Measurements from ENCODE around the gene RCSD1. TPM values are rescaled to one million over a fixed set of nuclear protein-coding genes. Genes with fewer than 3 reads are reported as not detected.

RCSD1 gene
- total and polyA plus RNA-seq, 2 of the 13 experiments (the other 11 are each of a cell fraction or from before 2014, with no cell fraction given) = not detected

DNA sequence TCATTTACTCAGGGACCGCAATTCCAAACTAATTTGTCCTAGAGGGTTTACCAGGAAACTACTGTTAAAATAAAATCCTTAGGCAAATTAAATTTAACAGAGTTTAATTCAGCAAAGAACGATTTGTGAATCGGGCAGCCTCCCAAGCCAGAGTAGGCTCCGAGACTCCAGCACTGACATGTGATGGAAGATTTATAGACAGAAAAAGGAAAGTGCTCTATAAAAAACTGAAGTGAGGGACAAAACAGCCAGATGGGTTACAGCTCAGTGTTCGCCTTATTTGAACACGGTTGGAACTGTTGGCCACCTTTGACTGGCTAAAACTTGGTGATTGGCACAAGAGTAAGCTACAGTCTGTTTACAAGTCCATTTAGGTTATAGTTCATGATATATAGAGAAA is 35.2 kb upstream of the RCSD1 start:
- no peak for ATAC-seq
- BruUV-seq (replicated peaks) = no TSS peak
- ChIA-PET CTCF (ENCODE audit: low intra/inter-chr PET ratio, low total read pairs) (no interaction called here), POLR2A (no interaction called here)
- 40% methylated on average over 6 of the region's 6 CpGs for WGBS (ENCODE audit: low lambda C conversion rate)
- H3K27ac ChIP-seq (ENCODE audit: extremely low read length, insufficient read depth, low read length) = no peak overlapping the region
- in situ Hi-C loops (cut with HindIII; ENCODE audit: extremely low pct_ligation_motif_present, low pct_unique_long_range_greater_than_20kb) = no loop called here
- peaks cover 0 to 7% of the 10 kb centered on the region in 2 experiments; a peak in 1 of 5 replicates for H3K27me3 ChIP-seq (ENCODE audit: control insufficient read depth in 1 of 2, insufficient read depth in 2 of 2, low read length in 2 of 2)
- no peak overlapping the region for H3K4me3 ChIP-seq (replicated peaks in 1 of 3; ENCODE audit: insufficient read depth in 1 of 3, low read depth in 2 of 3, low read length in 3 of 3)
- H3K79me2 ChIP-seq (ENCODE audit: insufficient read depth, low read length) = no peaks in the 10 kb centered on the region
- no peaks in the 10 kb centered on the region for H3K9me3 ChIP-seq (ENCODE audit: low read length)
- H2AFZ ChIP-seq (ENCODE audit: low read length) = no peak overlapping the region
- no peak overlapping the region for H3K9ac ChIP-seq (ENCODE audit: insufficient read depth, low read depth, low read length)
- FAIRE-seq = no peak
- H3K36me3 ChIP-seq (replicated peaks in 1 of 2; ENCODE audit: control insufficient read depth in 1 of 2, insufficient read depth in 2 of 2, low read length in 2 of 2) = no peaks in the 10 kb centered on the region
- intact Hi-C loops (cut with micrococcal nuclease; ENCODE audit: unreplicated experiment) = no loop called here
- TF ChIP-seq ZNF530 (CRISPR knock-in tag; IDR thresholded peaks at IDR 0.05; ENCODE audit: low read depth) = no peak
- TF ChIP-seq TAF15 (IDR thresholded peaks at IDR 0.05; ENCODE audit: low read depth, low read length, poor library complexity, severe bottlenecking) = no peak
- no peak for TF ChIP-seq MEF2D (CRISPR knock-in tag; IDR thresholded peaks at IDR 0.05)
- no peak for TF ChIP-seq PRDM15 (CRISPR knock-in tag; IDR thresholded peaks at IDR 0.05)
- TF ChIP-seq, protein P1, sequence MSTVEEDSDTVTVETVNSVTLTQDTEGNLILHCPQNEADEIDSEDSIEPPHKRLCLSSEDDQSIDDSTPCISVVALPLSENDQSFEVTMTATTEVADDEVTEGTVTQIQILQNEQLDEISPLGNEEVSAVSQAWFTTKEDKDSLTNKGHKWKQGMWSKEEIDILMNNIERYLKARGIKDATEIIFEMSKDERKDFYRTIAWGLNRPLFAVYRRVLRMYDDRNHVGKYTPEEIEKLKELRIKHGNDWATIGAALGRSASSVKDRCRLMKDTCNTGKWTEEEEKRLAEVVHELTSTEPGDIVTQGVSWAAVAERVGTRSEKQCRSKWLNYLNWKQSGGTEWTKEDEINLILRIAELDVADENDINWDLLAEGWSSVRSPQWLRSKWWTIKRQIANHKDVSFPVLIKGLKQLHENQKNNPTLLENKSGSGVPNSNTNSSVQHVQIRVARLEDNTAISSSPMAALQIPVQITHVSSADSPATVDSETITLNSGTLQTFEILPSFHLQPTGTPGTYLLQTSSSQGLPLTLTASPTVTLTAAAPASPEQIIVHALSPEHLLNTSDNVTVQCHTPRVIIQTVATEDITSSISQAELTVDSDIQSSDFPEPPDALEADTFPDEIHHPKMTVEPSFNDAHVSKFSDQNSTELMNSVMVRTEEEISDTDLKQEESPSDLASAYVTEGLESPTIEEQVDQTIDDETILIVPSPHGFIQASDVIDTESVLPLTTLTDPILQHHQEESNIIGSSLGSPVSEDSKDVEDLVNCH (CRISPR knock-in tag; IDR thresholded peaks at IDR 0.05) = no peak
- TF ChIP-seq THYN1 (CRISPR knock-in tag; IDR thresholded peaks at IDR 0.05; ENCODE audit: borderline replicate concordance, low read depth) = no peak
- TF ChIP-seq CCDC6 (CRISPR knock-in tag; IDR thresholded peaks at IDR 0.05) = no peak
- no peak for TF ChIP-seq HMG20B (CRISPR knock-in tag; conservative IDR thresholded peaks at IDR 0.05)
- no peak for TF ChIP-seq JUN (CRISPR knock-in tag; IDR thresholded peaks at IDR 0.05)
- no peak for TF ChIP-seq PHF21A (CRISPR knock-in tag; IDR thresholded peaks at IDR 0.05)
- no peak for TF ChIP-seq NKX3-1 (CRISPR knock-in tag; IDR thresholded peaks at IDR 0.05)
- TF ChIP-seq CHCHD3 (CRISPR knock-in tag; IDR thresholded peaks at IDR 0.05) = no peak
- TF ChIP-seq, protein P2, sequence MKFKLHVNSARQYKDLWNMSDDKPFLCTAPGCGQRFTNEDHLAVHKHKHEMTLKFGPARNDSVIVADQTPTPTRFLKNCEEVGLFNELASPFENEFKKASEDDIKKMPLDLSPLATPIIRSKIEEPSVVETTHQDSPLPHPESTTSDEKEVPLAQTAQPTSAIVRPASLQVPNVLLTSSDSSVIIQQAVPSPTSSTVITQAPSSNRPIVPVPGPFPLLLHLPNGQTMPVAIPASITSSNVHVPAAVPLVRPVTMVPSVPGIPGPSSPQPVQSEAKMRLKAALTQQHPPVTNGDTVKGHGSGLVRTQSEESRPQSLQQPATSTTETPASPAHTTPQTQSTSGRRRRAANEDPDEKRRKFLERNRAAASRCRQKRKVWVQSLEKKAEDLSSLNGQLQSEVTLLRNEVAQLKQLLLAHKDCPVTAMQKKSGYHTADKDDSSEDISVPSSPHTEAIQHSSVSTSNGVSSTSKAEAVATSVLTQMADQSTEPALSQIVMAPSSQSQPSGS (CRISPR knock-in tag; IDR thresholded peaks at IDR 0.05) = no peak
- TF ChIP-seq ZNF121 (CRISPR knock-in tag; IDR thresholded peaks at IDR 0.05) = no peak
- no peak for TF ChIP-seq RBM39 (IDR thresholded peaks at IDR 0.05; ENCODE audit: low read depth, low read length, poor library complexity, severe bottlenecking)
- no peak for TF ChIP-seq ZNF556 (CRISPR knock-in tag; IDR thresholded peaks at IDR 0.05; ENCODE audit: borderline replicate concordance)
- no peak for TF ChIP-seq ZNF761 (CRISPR knock-in tag; conservative IDR thresholded peaks at IDR 0.05)
- TF ChIP-seq ADNP (CRISPR knock-in tag; IDR thresholded peaks at IDR 0.05) = no peak
- TF ChIP-seq ZNF317 (CRISPR knock-in tag; IDR thresholded peaks at IDR 0.05) = no peak
- TF ChIP-seq DR1 (CRISPR knock-in tag; IDR thresholded peaks at IDR 0.05) = no peak
- no peaks in the 10 kb centered on the region for H4K20me1 ChIP-seq (ENCODE audit: insufficient read depth, low read length)
- peaks cover 2% of the 10 kb centered on the region for H3K4me1 ChIP-seq (ENCODE audit: insufficient read depth, low read length)
- no peak overlapping the region for H3K4me2 ChIP-seq (ENCODE audit: low read depth, low read length)
- DNase-seq (ENCODE audit: low spot score) = no peak
